H1 (cell line): ENCODE data around the gene MPND. TPM values are rescaled to one million over a fixed set of nuclear protein-coding genes. Genes with fewer than 3 reads are reported as not detected.
A peak's percentile ranks its signal among the peaks of the same experiment; 100 is the strongest.

ENCODE experiments used
- CTCF ChIA-PET: fragments of 300-600 bp; sonication (Branson Sonifier 250); formaldehyde crosslinking; loops from one replicate; lab custom pipeline; 2021; ENCODE audit not compliant: partially characterized antibody; lab: Charles Lee
- POLR2A ChIA-PET: fragments of 300-600 bp; sonication (Branson Sonifier 250); formaldehyde crosslinking; loops from one replicate; lab custom pipeline; 2021; ENCODE audit warnings: inconsistent platforms; ENCODE audit not compliant: partially characterized antibody; lab: Charles Lee
- DNase-seq, 2 experiments: peaks; one replicate each; pipeline versions ENCODE4 v3.0.0 to v3.0.0-alpha.2; 2010 to 2022; ENCODE audit warnings: low spot score in 2 of 2, low read depth in 1 of 2, mixed read lengths in 1 of 2
- FAIRE-seq: peaks from 2 replicates; lab custom pipeline; 2011; peaks lifted over from hg19 to GRCh38; lab: Jason Lieb, UNC
- H2AFZ ChIP-seq: 2 replicates; pipeline ENCODE4 v1.8.1; 2012; ENCODE audit warnings: low read length, inconsistent platforms
- H2AK5ac ChIP-seq: 2 replicates; pipeline ENCODE4 v1.6.1; 2013; ENCODE audit warnings: low read depth, low read length
- H2BK120ac ChIP-seq: replicated peaks from 2 replicates; pipeline ENCODE3; 2013; ENCODE audit warnings: low read depth, low read length, inconsistent platforms
- H2BK12ac ChIP-seq: 2 replicates; pipeline ENCODE4 v1.6.1; 2013; ENCODE audit warnings: low read depth, low read length
- H2BK15ac ChIP-seq: 2 replicates; pipeline ENCODE4 v1.6.1; 2013; ENCODE audit warnings: low read length
- H2BK20ac ChIP-seq: 2 replicates; pipeline ENCODE4 v1.6.1; 2013; ENCODE audit warnings: low read length
- H2BK5ac ChIP-seq: 2 replicates; pipeline ENCODE4 v1.6.1; 2013; ENCODE audit warnings: low read depth, low read length
- H3K14ac ChIP-seq: 2 replicates; pipeline ENCODE4 v1.6.1; 2013; ENCODE audit warnings: inconsistent platforms; ENCODE audit not compliant: insufficient read length
- H3K18ac ChIP-seq: 2 replicates; pipeline ENCODE4 v1.6.1; 2013; ENCODE audit warnings: low read length; ENCODE audit errors: extremely low read depth
- H3K23ac ChIP-seq: 2 replicates; pipeline ENCODE4 v1.6.1; 2013; ENCODE audit warnings: inconsistent platforms; ENCODE audit not compliant: insufficient read length
- H3K23me2 ChIP-seq: 2 replicates; pipeline ENCODE4 v1.6.1; 2013; ENCODE audit warnings: low read depth, low read length
- H3K27ac ChIP-seq: 2 replicates; pipeline ENCODE4 v1.6.1; 2011; ENCODE audit warnings: low read depth, low read length, inconsistent platforms
- H3K27me3 ChIP-seq, 4 experiments: replicated peaks in 1 of 4; 1 replicate in 1 of 4; 2 replicates in 3 of 4; pipeline versions ENCODE4 v1.6.1 to v1.8.1; 2011 to 2013; ENCODE audit warnings: low read length in 3 of 4, mild to moderate bottlenecking in 3 of 4, inconsistent platforms in 2 of 4, mixed read lengths in 2 of 4, moderate library complexity in 1 of 4; ENCODE audit not compliant: control insufficient read depth in 3 of 4, insufficient read depth in 3 of 4; ENCODE audit errors: extremely low read depth in 1 of 4
- H3K36me3 ChIP-seq, 4 experiments: 2 replicates each; pipeline versions ENCODE4 v1.6.1 to v1.8.1; 2011 to 2013; ENCODE audit warnings: mild to moderate bottlenecking in 4 of 4, low read length in 3 of 4, moderate library complexity in 2 of 4, control low read depth in 1 of 4, inconsistent platforms in 1 of 4; ENCODE audit not compliant: insufficient read depth in 4 of 4, control insufficient read depth in 2 of 4
- H3K4ac ChIP-seq: replicated peaks from 2 replicates; pipeline ENCODE3; 2013; ENCODE audit warnings: low read length, low read depth, mixed read lengths, inconsistent platforms; ENCODE audit not compliant: insufficient read length
- H3K4me1 ChIP-seq, 4 experiments: replicated peaks in 1 of 4; 1 replicate in 1 of 4; 2 replicates in 3 of 4; pipeline versions ENCODE4 v1.6.1 to v1.8.1; 2011 to 2013; ENCODE audit warnings: low read length in 3 of 4, inconsistent platforms in 2 of 4, mixed read lengths in 1 of 4; ENCODE audit not compliant: insufficient read depth in 4 of 4, control insufficient read depth in 3 of 4
- H3K4me2 ChIP-seq, 2 experiments: 2 replicates each; pipeline versions ENCODE4 v1.6.1 to v1.8.1; 2011 to 2013; ENCODE audit warnings: low read depth in 2 of 2, low read length in 2 of 2, control low read depth in 1 of 2, inconsistent platforms in 1 of 2, mild to moderate bottlenecking in 1 of 2; ENCODE audit not compliant: insufficient read depth in 1 of 2
- H3K4me3 ChIP-seq, 4 experiments: fragments of 200-600, 300-600 bp in 1 of 4; sonication (generic), shearing (Covaris generic), sonication (Bioruptor Twin) in 1 of 4; 2 replicates each; pipeline versions ENCODE4 v1.5.1 to v1.8.1; 2011 to 2016; ENCODE audit warnings: low read length in 4 of 4, low read depth in 3 of 4, control low read depth in 2 of 4, inconsistent platforms in 2 of 4, mild to moderate bottlenecking in 2 of 4, mixed read lengths in 1 of 4, moderate library complexity in 1 of 4; ENCODE audit not compliant: insufficient read depth in 2 of 4; ENCODE audit errors: extremely low read depth in 1 of 4
- H3K56ac ChIP-seq: replicated peaks from 2 replicates; pipeline ENCODE3; 2013; ENCODE audit warnings: low read depth, mild to moderate bottlenecking, mixed read lengths, low read length, inconsistent platforms; ENCODE audit not compliant: insufficient read length
- H3K79me1 ChIP-seq: 2 replicates; pipeline ENCODE4 v1.6.1; 2013; ENCODE audit warnings: low read depth, low read length, control low read depth
- H3K79me2 ChIP-seq, 2 experiments: 2 replicates each; pipeline versions ENCODE4 v1.6.1 to v1.8.1; 2012 to 2013; ENCODE audit warnings: low read length in 2 of 2, mild to moderate bottlenecking in 2 of 2, inconsistent platforms in 1 of 2; ENCODE audit not compliant: insufficient read depth in 2 of 2, control insufficient read depth in 1 of 2
- H3K9ac ChIP-seq, 4 experiments: replicated peaks in 1 of 4; 1 replicate in 1 of 4; 2 replicates in 3 of 4; pipeline versions ENCODE4 v1.6.1 to v1.8.1; 2011 to 2013; ENCODE audit warnings: low read depth in 3 of 4, low read length in 3 of 4, control low read depth in 2 of 4, mild to moderate bottlenecking in 2 of 4, moderate library complexity in 2 of 4, inconsistent platforms in 1 of 4; ENCODE audit errors: extremely low read depth in 1 of 4
- H3K9me3 ChIP-seq, 2 experiments: 2 replicates each; pipeline versions ENCODE4 v1.6.1 to v1.8.1; 2012 to 2013; ENCODE audit warnings: mild to moderate bottlenecking in 2 of 2, moderate library complexity in 2 of 2, control low read depth in 1 of 2, inconsistent platforms in 1 of 2, low read depth in 1 of 2, low read length in 1 of 2, mixed read lengths in 1 of 2; ENCODE audit not compliant: insufficient read depth in 2 of 2
- H4K20me1 ChIP-seq, 2 experiments: replicated peaks in 1 of 2; 2 replicates each; pipeline versions ENCODE3 to v1.8.1; 2011 to 2013; ENCODE audit warnings: inconsistent platforms in 2 of 2, low read length in 2 of 2, mild to moderate bottlenecking in 1 of 2; ENCODE audit not compliant: insufficient read depth in 2 of 2, control insufficient read depth in 1 of 2
- H4K5ac ChIP-seq: 2 replicates; pipeline ENCODE4 v1.6.1; 2013; ENCODE audit warnings: low read length, low read depth, mixed read lengths, inconsistent platforms; ENCODE audit not compliant: insufficient read length
- H4K8ac ChIP-seq: 2 replicates; pipeline ENCODE4 v1.8.0; 2013; ENCODE audit warnings: mild to moderate bottlenecking, moderate library complexity, low read length, inconsistent platforms; ENCODE audit not compliant: insufficient read depth; ENCODE audit errors: extremely low read depth
- H4K91ac ChIP-seq: replicated peaks from 2 replicates; pipeline ENCODE3; 2013; ENCODE audit warnings: low read length, mixed read lengths, inconsistent platforms; ENCODE audit not compliant: insufficient read length
- CBX5 ChIP-seq: fragments of 300-800, 300-1000 bp; sonication (generic); IDR thresholded peaks from 2 replicates; pipeline ENCODE4 v1.7.1; 2016; ENCODE audit warnings: antibody characterized with exemption, low read length, low read depth
- CEBPB ChIP-seq: IDR thresholded peaks from 2 replicates; pipeline ENCODE4 v1.6.1; 2012; ENCODE audit warnings: low read depth, low read length
- CTBP2 ChIP-seq: IDR thresholded peaks from 2 replicates; pipeline ENCODE4 v1.7.0; 2011; ENCODE audit warnings: borderline replicate concordance, mild to moderate bottlenecking, moderate library complexity, mixed read lengths, low read length; ENCODE audit not compliant: insufficient read depth, insufficient read length
- EGR1 ChIP-seq: IDR thresholded peaks from 2 replicates; pipeline ENCODE4 v1.6.1; 2011; ENCODE audit warnings: low read depth, low read length, borderline replicate concordance
- HDAC2 ChIP-seq, 2 experiments: fragments of 300-600 bp in 1 of 2; sonication (generic) in 1 of 2; IDR thresholded peaks; 2 replicates each; pipeline ENCODE4 v1.6.1; 2011 to 2012; ENCODE audit warnings: low read depth in 2 of 2, low read length in 2 of 2, mild to moderate bottlenecking in 2 of 2, moderate library complexity in 2 of 2, borderline replicate concordance in 1 of 2, inconsistent platforms in 1 of 2
- KDM5A ChIP-seq: fragments of 200-600 bp; IDR thresholded peaks from 2 replicates; pipeline ENCODE4 v1.7.1; 2012; ENCODE audit warnings: mild to moderate bottlenecking, low read length, inconsistent platforms, mixed read lengths
- POLR2AphosphoS5 ChIP-seq: IDR thresholded peaks from 2 replicates; pipeline ENCODE4 v1.6.1; 2011; ENCODE audit warnings: low read depth, low read length
- RFX5 ChIP-seq: IDR thresholded peaks from 2 replicates; pipeline ENCODE4 v1.6.1; 2011; ENCODE audit warnings: low read depth, low read length, improper control_type of control experiment, borderline replicate concordance
- YY1 ChIP-seq: IDR thresholded peaks from 2 replicates; pipeline ENCODE4 v1.6.1; 2011; ENCODE audit warnings: low read depth, mild to moderate bottlenecking, low read length
- WGBS, 2 experiments: shearing (Covaris generic) in 1 of 2; methylation state at CpG; one replicate each; pipeline versions ENCODE4 v1.1.6 to v1.1.7; 2013 to 2015; ENCODE audit warnings: low lambda C conversion rate in 2 of 2, mixed read lengths in 2 of 2, inconsistent platforms in 1 of 2, low coverage in 1 of 2, missing lambda C conversion rate in 1 of 2; ENCODE audit not compliant: insufficient replicate concordance in 2 of 2, insufficient coverage in 1 of 2, insufficient read length in 1 of 2; ENCODE audit errors: extremely low coverage in 1 of 2, missing lambda C conversion rate in 1 of 2; 5-methylcytosine and 5-hydroxymethylcytosine counted together
- polyA plus RNA-seq, 7 experiments: library from polyadenylated mRNA; depleted of rRNA in 3 of 7; stranded (reverse) in 5 of 7; unstranded in 2 of 7; fragments of >200 nt in 5 of 7; fragments of 200-250 nt in 2 of 7; gene quantifications; 1 replicate in 5 of 7; 2 replicates in 1 of 7; 4 replicates in 1 of 7; pipeline versions ENCODE4 v1.2.1 to v1.2.3, GENCODE V29; 2011 to 2013; ENCODE audit warnings: missing spikeins in 2 of 7, mixed read lengths in 2 of 7
- total RNA-seq: library from RNA; stranded (reverse); fragmentation: NEBNext Ultra II Directional; extraction: Animal tissue kit (Norgen Biotek cat#: 25700); gene quantifications from 2 replicates; pipeline ENCODE4 v1.2.1, GENCODE V29; 2021

Gene MPND
- total and polyA plus RNA-seq, 2 of the 8 experiments (the other 6 are each of a cell fraction or from before 2014, with no cell fraction given) = 22.9 to 27.7 TPM

GRCh38 chr19:4380254-4380727, 36.9 kb downstream of the MPND start:
- peaks cover 13% of the 10 kb centered on the region; the same call in 1 of the 2 replicates for H3K79me1 ChIP-seq
- H3K9ac ChIP-seq = no peak overlapping the region
- ChIA-PET POLR2A (interaction anchor here (0.5 to 1.4 kb wide), 5 partner anchors 20 to 1205 kb away, joined by 3 to 4 read pairs (median 3); partner anchors contain the start of gene SH3GL1), CTCF (interaction anchor here (0.8 to 2.0 kb wide), 5 partner anchors 10 to 113 kb away, joined by 3 to 5 read pairs (median 5); no protein-coding TSS in a partner anchor)
- FAIRE-seq (no peak), DNase-seq (no peak)
- no peak overlapping the region; the same call in 1 of the 2 replicates for H4K8ac ChIP-seq
- H3K4me3 ChIP-seq = no peak overlapping the region
- no peak overlapping the region for H2BK20ac ChIP-seq
- no peak overlapping the region for H3K23ac ChIP-seq
- no peak overlapping the region; the same call in 1 of the 2 replicates for H3K18ac ChIP-seq
- H3K14ac ChIP-seq = no peak overlapping the region
- no peak overlapping the region for H3K56ac ChIP-seq
- no peak overlapping the region for H4K5ac ChIP-seq
- H3K27me3 ChIP-seq = no peaks in the 10 kb centered on the region
- peak overlapping the region; percentile 72; the same call in 1 of the 2 replicates for H2BK12ac ChIP-seq
- no peaks in the 10 kb centered on the region for H3K9me3 ChIP-seq
- H3K4ac ChIP-seq = peak overlapping the region; percentile 60
- no peaks in the 10 kb centered on the region for H3K23me2 ChIP-seq
- 0 out of 2 replicates have a peak overlapping the region, but pooled peaks have one; percentile 81 for H2BK15ac ChIP-seq
- no peak overlapping the region for H2AFZ ChIP-seq
- H3K27ac ChIP-seq = no peak overlapping the region
- H2BK5ac ChIP-seq = peak overlapping the region; percentile 66; the same call in 1 of the 2 replicates
- H4K20me1 ChIP-seq = peaks cover 8 to 51% of the 10 kb centered on the region in 2 experiments
- TF ChIP-seq EGR1 (no peak), RFX5 (no peak), KDM5A (no peak), CEBPB (no peak), YY1 (no peak), POLR2AphosphoS5 (no peak), CTBP2 (no peak), HDAC2 (IDR thresholded peaks at IDR 0.05; ENCODE audit: borderline replicate concordance in 1 of 2, low read depth in 2 of 2, low read length in 2 of 2) (no peak), CBX5 (no peak)
- peaks cover 0 to 46% of the 10 kb centered on the region in 2 experiments; a peak in 2 of 4 replicates for H3K79me2 ChIP-seq
- H2BK120ac ChIP-seq = no peak overlapping the region
- H3K4me2 ChIP-seq = no peak overlapping the region
- no peak overlapping the region for H4K91ac ChIP-seq
- H3K4me1 ChIP-seq = peaks cover 5 to 29% (median 22%) of the 10 kb centered on the region in 4 experiments; a peak in 6 of 7 replicates
- H3K36me3 ChIP-seq = no peaks in the 10 kb centered on the region
- WGBS, 2 experiments = 87% methylated on average over 17 of the region's 17 CpGs; no CpG with 5 or more reads in 1 of the 2 experiments
- H2AK5ac ChIP-seq = no peak overlapping the region
